Raji (cell line): Measurements from ENCODE around the gene TMEM11.

Experiments used
- POLR2A ChIP-seq: IDR thresholded peaks from 2 replicates; pipeline ENCODE4 v1.6.1; 2011; ENCODE audit warnings: low read depth, low read length, control low read depth; ENCODE audit not compliant: insufficient read depth

TMEM11 gene

GRCh38 chr17:21177854-21178600 is 35.9 kb downstream of the TMEM11 start:
- no peak for TF ChIP-seq POLR2A

- no peak for TF ChIP-seq POLR2A
These were observed 36.6 kb downstream of the TMEM11 start for GRCh38 chr17:21177401-21177800.

GRCh38 chr17:21176773-21177395 is 37.1 kb downstream of the TMEM11 start:
- TF ChIP-seq POLR2A: no peak

GRCh38 chr17:21174713-21175112 is 39.2 kb downstream of the TMEM11 start:
- TF ChIP-seq POLR2A: no peak

- no peak for TF ChIP-seq POLR2A
These were observed 39.8 kb downstream of the TMEM11 start for GRCh38 chr17:21174186-21174585.

- no peak for TF ChIP-seq POLR2A
These were observed 40.4 kb downstream of the TMEM11 start for GRCh38 chr17:21173543-21173942.

- TF ChIP-seq POLR2A: no peak
These were observed 41.1 kb downstream of the TMEM11 start for GRCh38 chr17:21172846-21173245.

GRCh38 chr17:21171970-21172510 is 41.9 kb downstream of the TMEM11 start:
- TF ChIP-seq POLR2A: no peak

GRCh38 chr17:21171309-21171922 is 42.5 kb downstream of the TMEM11 start:
- no peak for TF ChIP-seq POLR2A

- no peak for TF ChIP-seq POLR2A
These were observed 43.2 kb downstream of the TMEM11 start for GRCh38 chr17:21170809-21171208.

GRCh38 chr17:21169496-21169895 is 44.5 kb downstream of the TMEM11 start:
- TF ChIP-seq POLR2A: no peak

- TF ChIP-seq POLR2A: no peak
These were observed 45.5 kb downstream of the TMEM11 start for GRCh38 chr17:21168555-21168865.

- TF ChIP-seq POLR2A: no peak
These were observed 46.7 kb downstream of the TMEM11 start for GRCh38 chr17:21167303-21167702.

GRCh38 chr17:21166595-21167210 is 47.3 kb downstream of the TMEM11 start:
- no peak for TF ChIP-seq POLR2A

- TF ChIP-seq POLR2A: no peak
These were observed 47.9 kb downstream of the TMEM11 start for GRCh38 chr17:21165922-21166594.
